Left lobe of liver (tissue), 2 donors: ENCODE data around the gene SPRY4. TPM values are rescaled to one million over a fixed set of nuclear protein-coding genes. Genes with fewer than 3 reads are reported as not detected.
"Not testable (repeated sequence)": the region's sequence is repeated elsewhere in the genome, so short reads cannot be mapped to it uniquely, and the experiment has no call there.

Experiments used
- ATAC-seq: fragments of 200-7000 bp; cut with Tn5 transposase; one replicate; pipeline ENCODE4 v1.9.1; 2020; ENCODE audit warnings: mild to moderate bottlenecking, moderate library complexity
- DNase-seq: peaks from one replicate; pipeline ENCODE4 v3.0.0-alpha.2; 2020; ENCODE audit warnings: low spot score
- total RNA-seq: library from RNA; stranded (reverse); gene quantifications from one replicate; pipeline ENCODE4 v1.2.1, GENCODE V29; 2021
- donor health status: DM: no; HTN: no; CAD: no; lungs with moderate emphysema.
- donor health status: DM: no; HTN: yes; CAD: no.

SPRY4 gene
- total RNA-seq, 1 donor from 2014 or later = 6.9 TPM

- DNase-seq (no peak), ATAC-seq (peak; percentile 31)
Measured at GRCh38 chr5:142316051-142316450, 8.8 kb downstream of the SPRY4 start.

DNA sequence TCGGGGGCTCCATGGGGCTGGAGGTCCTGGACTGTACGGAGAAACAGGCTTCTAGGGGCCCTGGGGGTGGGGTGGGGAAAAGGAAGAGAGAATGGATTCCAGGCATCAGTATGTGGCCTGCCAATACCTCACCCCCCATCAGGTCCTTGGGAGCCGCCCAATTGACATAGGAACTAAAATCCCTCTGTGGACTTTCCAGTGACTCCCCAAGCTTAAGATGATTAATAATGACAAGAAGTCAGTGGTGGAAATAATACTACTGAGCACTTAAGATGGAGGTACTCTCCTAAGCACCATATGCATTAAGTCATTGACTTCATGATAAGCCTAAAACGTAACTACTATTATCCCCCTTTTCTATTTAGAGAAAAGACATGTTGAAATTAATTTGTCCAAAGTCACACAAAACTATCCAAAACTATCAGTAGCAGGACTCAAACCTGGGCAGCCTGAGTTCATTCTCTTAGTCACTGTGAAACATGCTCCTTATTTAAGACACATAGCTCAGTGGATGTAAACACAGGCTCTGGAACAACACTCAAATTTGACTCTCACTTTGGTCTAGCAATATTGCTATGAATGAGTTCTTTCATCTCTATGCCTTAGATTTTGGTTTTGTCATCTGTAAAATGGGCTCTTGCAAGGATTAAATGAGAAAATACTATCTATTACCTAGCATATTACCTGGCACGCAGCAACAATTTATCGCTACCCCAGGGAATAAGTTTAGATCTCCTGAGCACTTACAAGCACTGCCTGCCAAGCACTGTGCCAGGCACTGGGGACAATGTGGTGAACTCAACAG lies 9.5 kb downstream of the SPRY4 start:
- no peak for ATAC-seq
- no peak for DNase-seq

DNA sequence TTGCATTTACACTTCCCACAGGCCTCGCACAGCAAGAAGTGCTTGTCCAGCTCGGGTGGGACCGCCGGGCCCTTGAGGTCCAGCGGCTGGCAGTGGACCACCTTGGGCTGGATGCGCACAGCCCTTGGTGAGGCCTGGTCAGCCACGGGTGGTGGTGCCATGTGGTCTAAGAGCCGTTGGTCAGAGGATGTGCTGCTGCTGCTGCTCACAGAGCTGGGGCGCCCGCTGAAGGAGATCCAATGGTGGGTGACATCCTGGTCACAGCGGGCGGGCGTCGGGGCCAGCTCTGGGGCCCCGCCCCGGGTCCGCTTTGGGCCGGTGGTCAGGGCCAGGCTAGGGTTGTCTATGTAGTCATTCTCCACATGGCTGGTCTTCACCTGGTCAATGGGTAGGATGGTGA lies 10.2 kb downstream of the SPRY4 start:
- no peak for ATAC-seq
- no peak for DNase-seq

- ATAC-seq = no peak
- DNase-seq = no peak
Measured at GRCh38 chr5:142314109-142314508, 10.7 kb downstream of the SPRY4 start.

GRCh38 chr5:142313682-142314081 lies 11.1 kb downstream of the SPRY4 start:
- no peak for ATAC-seq
- no peak for DNase-seq

- ATAC-seq (no peak), DNase-seq (no peak)
Measured at GRCh38 chr5:142313275-142313674, 11.5 kb downstream of the SPRY4 start.

- DNase-seq (no peak), ATAC-seq (no peak)
Measured at GRCh38 chr5:142312399-142312798, 12.4 kb downstream of the SPRY4 start.

DNA sequence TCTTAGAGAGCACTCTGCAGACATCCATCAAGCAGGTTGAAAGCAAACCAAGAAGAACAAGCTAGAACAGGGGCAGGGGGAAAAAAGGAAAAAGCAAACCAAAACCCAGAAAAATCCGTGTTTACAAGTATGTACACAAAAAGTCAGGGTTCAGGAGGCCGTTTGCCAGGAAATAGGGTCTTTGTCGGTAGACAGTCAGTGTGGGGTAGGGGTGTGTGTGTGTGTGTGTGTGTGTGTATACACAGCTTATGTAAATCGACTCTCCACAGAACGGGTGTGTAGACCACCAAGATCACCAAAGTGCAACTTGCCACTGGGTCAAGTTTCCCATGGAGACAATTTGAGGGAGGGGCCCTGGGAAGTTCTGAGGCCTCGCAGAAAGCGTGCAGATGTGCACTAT lies 13.1 kb downstream of the SPRY4 start:
- ATAC-seq (no peak), DNase-seq (no peak)

GRCh38 chr5:142310803-142311202 lies 14.0 kb downstream of the SPRY4 start:
- ATAC-seq (no peak), DNase-seq (no peak)

DNA sequence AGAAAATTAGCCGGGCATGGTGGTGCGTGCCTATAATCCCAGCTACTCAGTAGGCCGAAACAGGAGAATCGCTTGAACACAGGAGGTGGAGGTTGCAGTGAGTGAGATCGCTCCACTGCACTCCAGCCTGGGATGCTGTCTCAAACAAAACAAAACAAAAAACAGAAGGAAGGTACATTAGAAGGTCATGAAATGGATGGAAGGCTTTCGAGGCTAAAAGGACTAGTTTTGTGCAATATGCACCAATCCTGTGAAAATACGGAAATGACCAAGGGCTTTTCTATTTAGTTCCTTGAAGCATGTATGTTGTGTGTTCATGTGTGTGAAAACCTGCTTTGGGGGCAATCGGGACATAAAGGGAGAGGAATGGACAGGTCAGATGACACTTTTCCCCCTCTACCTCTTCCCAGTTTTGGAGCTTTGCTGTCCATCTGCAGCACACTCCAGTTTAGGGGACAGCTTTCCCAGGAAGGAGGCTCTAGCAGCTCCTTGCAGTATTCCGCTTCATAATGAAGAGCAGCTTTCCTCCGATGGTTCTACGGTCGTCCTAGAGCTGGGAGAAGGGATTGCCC lies 15.0 kb downstream of the SPRY4 start:
- no peak for DNase-seq
- no peak for ATAC-seq

DNA sequence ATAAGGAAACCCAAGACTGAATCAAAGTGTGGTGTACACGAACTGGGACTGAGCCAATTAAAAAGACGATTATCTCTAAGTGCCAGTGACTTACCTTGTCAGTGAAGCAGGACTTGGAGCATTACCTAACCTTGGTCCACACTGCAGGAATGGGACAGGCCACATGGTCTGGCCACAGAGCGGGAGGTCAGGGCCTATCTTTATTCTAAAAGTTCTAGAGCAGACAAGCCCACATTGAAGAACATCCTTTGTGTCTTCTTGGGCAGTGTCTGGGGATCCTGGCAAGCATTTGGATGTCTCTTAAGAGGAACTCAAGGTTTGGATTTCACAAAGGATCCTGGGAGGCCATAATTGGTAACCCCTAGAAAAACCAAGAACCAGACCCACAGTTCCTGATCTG lies 16.5 kb downstream of the SPRY4 start:
- no peak for ATAC-seq
- DNase-seq = no peak

- ATAC-seq = no peak
Measured at GRCh38 chr5:142307146-142307890, 17.5 kb downstream of the SPRY4 start.

DNA sequence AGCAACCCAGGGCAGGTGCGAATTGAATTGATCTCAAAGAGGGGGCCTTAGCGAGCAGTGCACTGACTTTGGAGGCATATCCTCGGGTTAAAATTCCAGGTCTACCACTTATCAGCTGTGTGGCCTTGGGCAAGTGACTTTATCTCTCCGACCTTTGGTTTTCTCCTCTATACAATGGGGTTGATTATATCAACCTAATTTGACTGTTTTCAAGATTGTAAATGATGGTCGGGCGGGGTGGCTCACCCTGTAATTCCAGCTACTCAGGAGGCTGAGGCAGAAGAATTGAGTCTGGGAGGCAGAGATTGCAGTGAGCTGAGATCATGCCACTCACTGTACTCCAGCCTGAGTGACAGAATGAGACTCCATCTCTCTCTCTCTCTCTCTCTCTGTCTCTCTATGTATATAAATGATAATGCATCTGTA lies 18.7 kb downstream of the SPRY4 start:
- DNase-seq (no peak), ATAC-seq (no peak)

More at GRCh38 chr5:142307146-142307890, 17.5 kb downstream of the SPRY4 start:
- DNase-seq = no peak

DNA sequence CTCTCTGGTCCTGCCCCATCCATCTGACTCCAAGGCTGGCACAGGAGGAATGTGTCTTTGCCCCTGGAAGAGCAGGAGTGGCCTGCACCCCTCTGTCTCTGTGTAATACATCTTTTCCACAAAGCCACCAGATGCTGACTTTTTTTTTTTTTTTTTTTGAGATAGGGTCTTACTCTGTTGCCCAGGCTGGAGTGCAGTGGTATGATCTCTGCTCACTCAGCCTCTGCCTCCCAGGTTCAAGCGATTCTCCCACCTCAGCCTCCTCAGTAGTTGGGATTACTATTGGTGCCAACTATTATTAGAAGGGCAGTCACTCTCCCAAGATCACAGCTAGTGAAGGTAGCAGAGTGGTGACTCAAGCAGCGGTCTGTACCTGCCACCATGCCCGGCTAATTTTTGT lies 19.6 kb downstream of the SPRY4 start:
- ATAC-seq (no peak), DNase-seq (no peak)

DNA sequence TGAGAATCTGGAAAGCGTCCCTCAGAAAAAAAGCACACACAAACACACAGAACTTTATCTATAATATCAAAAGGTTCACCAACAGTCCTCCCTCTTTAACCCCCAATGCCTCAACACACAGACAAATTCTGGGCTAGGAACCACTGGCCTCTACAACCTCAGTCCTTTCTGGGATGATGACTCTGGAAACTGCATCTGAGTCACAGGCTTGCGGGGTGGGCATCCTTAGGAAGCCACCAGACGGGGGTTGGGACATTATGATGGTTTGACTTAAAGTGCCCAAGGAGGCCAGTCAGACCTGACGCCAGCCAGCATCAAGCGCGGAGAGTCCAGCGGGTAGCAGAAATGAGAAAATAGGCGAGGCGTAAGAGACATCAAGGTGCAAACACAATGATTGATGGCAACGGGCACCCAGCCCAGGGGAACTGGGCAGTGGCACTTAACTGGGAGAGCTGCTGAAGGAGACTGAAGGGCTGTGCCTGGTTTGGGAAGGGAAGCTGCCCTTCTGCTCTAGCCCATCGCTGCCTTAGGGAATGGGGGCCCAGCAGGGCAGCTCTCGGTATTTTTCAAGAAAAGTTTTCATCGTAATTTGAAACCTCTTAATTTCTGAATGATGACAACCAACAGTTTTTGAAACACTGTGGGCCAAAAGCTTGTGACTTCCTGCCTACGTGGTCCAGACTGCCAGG lies 20.7 kb downstream of the SPRY4 start:
- ATAC-seq (no peak), DNase-seq (no peak)

- DNase-seq (no peak), ATAC-seq (no peak)
Measured at GRCh38 chr5:142303565-142303964, 21.3 kb downstream of the SPRY4 start.

DNA sequence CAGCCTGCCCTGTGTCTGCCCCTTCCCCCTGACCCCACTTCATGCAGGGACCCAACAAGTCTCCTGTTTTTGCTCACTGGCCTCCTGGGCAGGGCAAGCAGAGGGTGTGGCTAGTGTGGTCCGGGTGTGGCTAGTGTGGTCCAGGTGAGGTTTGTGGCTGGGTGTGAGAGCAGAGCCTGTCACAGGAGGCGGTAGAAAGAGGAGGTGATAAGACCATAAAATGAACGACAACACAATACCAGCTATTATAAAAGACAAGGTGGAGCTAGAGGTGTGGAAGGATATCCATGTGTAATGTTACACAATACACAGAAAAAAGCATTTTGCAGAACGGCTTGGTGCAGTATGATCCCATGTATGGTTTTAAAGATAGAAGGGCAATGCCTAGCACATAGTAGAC lies 23.3 kb downstream of the SPRY4 start:
- no peak for DNase-seq

GRCh38 chr5:142300677-142301076 lies 24.1 kb downstream of the SPRY4 start:
- no peak for ATAC-seq
- no peak for DNase-seq

More for the DNA sequence above, 23.3 kb downstream of the SPRY4 start:
- ATAC-seq = no peak

DNA sequence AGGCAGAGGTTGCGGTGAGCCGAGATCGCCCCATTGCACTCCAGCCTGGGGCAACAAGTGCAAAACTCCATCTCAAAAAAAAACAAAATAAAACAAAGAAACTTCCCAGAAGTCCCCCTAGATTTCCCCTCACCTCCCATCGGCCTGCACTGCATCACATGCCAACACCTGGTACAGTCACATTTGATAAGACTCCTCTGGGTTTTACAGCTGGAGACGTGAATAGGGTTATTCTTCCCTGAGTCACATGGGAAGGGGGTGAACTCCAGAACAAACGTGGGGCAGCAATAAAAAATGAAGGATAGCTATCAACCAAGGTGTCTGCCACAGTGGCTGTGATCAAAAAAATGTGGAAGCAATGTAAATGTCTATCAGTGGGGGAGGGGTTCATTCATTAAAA lies 26.0 kb downstream of the SPRY4 start:
- DNase-seq = no peak
- ATAC-seq = no peak

- not testable (repeated sequence) for DNase-seq, ATAC-seq
Measured at GRCh38 chr5:142297786-142298185, 27.0 kb downstream of the SPRY4 start.

DNA sequence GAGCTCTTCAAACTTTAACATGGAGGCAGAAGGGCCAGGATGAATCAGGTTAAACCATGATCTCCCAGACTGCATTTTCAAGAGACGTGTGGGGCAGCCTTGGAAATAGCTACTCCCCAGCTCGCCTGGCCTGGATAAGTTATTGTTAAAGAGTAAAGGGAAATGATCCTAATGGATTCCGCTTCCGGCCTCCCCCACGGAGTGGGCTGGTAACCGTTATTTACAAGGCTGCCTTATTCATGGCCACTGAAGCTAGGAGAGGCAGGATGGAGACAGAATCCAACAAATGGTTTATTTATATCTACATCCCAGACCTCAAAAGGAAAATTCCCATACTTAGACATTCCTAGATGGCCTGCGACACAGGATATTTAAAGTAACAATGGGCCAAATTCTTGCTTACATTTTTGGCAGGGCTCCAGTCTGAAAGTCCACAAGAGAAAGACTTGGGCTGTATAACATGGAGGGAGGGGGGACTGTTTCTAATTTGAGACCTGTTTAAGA lies 27.9 kb downstream of the SPRY4 start:
- ATAC-seq (peak; percentile 56), DNase-seq (no peak)
